Osteoblast (primary cell): ENCODE measurements around the gene UBE2N. TPM values are rescaled to one million over a fixed set of nuclear protein-coding genes. Genes with fewer than 3 reads are reported as not detected.

Experiments
- DNase-seq: peaks from one replicate; pipeline ENCODE4 v3.0.0; 2011; ENCODE audit warnings: low spot score, mixed read lengths; ENCODE audit not compliant: insufficient read length; ENCODE audit errors: missing footprints
- H2AFZ ChIP-seq: 2 replicates; pipeline ENCODE4 v1.6.0; 2011; ENCODE audit warnings: mild to moderate bottlenecking, low read length
- H3K27ac ChIP-seq: 2 replicates; pipeline ENCODE4 v1.5.1; 2011; ENCODE audit warnings: mild to moderate bottlenecking, low read depth, low read length, moderate library complexity
- H3K27me3 ChIP-seq: 2 replicates; pipeline ENCODE4 v1.6.0; 2012; ENCODE audit warnings: mild to moderate bottlenecking, control low read depth, inconsistent platforms, low read length, moderate library complexity; ENCODE audit not compliant: insufficient read depth
- H3K36me3 ChIP-seq: 2 replicates; pipeline ENCODE4 v1.5.1; 2011; ENCODE audit warnings: mild to moderate bottlenecking, low read length, control low read depth, moderate library complexity; ENCODE audit not compliant: insufficient read depth
- H3K4me1 ChIP-seq: 2 replicates; pipeline ENCODE4 v1.5.1; 2011; ENCODE audit warnings: mild to moderate bottlenecking, low read length, control low read depth, moderate library complexity; ENCODE audit not compliant: insufficient read depth
- H3K4me2 ChIP-seq: 2 replicates; pipeline ENCODE4 v1.6.0; 2011; ENCODE audit warnings: mild to moderate bottlenecking, low read length; ENCODE audit not compliant: insufficient read depth
- H3K4me3 ChIP-seq: fragments of 200-600 bp; sonication (generic); 3 replicates; pipeline ENCODE4 v1.5.1; 2012; ENCODE audit warnings: mild to moderate bottlenecking, low read length, inconsistent platforms; ENCODE audit not compliant: insufficient read depth
- H3K79me2 ChIP-seq: 2 replicates; pipeline ENCODE4 v1.6.0; 2012; ENCODE audit warnings: mild to moderate bottlenecking, low read length, control low read depth, inconsistent platforms; ENCODE audit not compliant: insufficient read depth
- H3K9me3 ChIP-seq: 2 replicates; pipeline ENCODE4 v1.5.1; 2011; ENCODE audit warnings: low read depth, low read length, control low read depth
- H4K20me1 ChIP-seq: 2 replicates; pipeline ENCODE4 v1.6.0; 2012; ENCODE audit warnings: mild to moderate bottlenecking, low read length, control low read depth; ENCODE audit not compliant: insufficient read depth
- total RNA-seq: library from RNA; depleted of rRNA; stranded (reverse); fragments of >200 nt; gene quantifications from 2 replicates; pipeline ENCODE4 v1.2.3, GENCODE V29; 2012
- TF ChIP-seq, protein P1 (sequence below): IDR thresholded peaks from 2 replicates; pipeline ENCODE4 v1.5.1; 2011; ENCODE audit warnings: mild to moderate bottlenecking, low read depth, low read length, moderate library complexity; ENCODE audit errors: extremely low read depth

The UBE2N gene
- total RNA-seq, 1 donor, result 44.2 TPM

DNA sequence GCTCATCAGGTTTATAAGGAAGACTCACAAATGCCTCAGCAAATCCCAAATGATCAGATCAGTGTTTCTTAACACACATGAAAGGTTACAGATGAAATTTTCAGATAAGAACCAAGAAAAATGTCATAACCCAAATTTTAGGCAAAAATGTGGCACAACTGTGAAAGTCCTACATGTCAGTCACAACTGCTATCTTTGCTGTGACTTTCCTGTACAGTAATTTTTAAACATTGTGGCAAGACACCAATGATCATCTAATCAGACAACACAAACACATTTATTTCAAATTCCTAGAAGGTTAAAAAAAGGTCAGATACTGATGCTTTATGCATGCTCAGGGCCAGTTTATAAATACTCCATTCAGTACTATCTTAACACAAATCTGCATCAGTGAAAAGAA is 32.9 kb downstream of the UBE2N start:
- no peak overlapping the region for H2AFZ ChIP-seq
- TF ChIP-seq, protein P1, sequence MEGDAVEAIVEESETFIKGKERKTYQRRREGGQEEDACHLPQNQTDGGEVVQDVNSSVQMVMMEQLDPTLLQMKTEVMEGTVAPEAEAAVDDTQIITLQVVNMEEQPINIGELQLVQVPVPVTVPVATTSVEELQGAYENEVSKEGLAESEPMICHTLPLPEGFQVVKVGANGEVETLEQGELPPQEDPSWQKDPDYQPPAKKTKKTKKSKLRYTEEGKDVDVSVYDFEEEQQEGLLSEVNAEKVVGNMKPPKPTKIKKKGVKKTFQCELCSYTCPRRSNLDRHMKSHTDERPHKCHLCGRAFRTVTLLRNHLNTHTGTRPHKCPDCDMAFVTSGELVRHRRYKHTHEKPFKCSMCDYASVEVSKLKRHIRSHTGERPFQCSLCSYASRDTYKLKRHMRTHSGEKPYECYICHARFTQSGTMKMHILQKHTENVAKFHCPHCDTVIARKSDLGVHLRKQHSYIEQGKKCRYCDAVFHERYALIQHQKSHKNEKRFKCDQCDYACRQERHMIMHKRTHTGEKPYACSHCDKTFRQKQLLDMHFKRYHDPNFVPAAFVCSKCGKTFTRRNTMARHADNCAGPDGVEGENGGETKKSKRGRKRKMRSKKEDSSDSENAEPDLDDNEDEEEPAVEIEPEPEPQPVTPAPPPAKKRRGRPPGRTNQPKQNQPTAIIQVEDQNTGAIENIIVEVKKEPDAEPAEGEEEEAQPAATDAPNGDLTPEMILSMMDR, result no peak
- H3K9me3 ChIP-seq, result no peaks in the 10 kb centered on the region
- H3K27ac ChIP-seq, result peak overlapping the region; percentile 7
- H3K4me3 ChIP-seq, result no peak overlapping the region
- DNase-seq, result no peak
- H3K4me2 ChIP-seq, result no peak overlapping the region
- peaks cover 27% of the 10 kb centered on the region for H3K36me3 ChIP-seq
- H4K20me1 ChIP-seq, result no peaks in the 10 kb centered on the region
- peaks cover 10% of the 10 kb centered on the region for H3K4me1 ChIP-seq
- peaks cover 42% of the 10 kb centered on the region for H3K79me2 ChIP-seq
- no peaks in the 10 kb centered on the region for H3K27me3 ChIP-seq

DNA sequence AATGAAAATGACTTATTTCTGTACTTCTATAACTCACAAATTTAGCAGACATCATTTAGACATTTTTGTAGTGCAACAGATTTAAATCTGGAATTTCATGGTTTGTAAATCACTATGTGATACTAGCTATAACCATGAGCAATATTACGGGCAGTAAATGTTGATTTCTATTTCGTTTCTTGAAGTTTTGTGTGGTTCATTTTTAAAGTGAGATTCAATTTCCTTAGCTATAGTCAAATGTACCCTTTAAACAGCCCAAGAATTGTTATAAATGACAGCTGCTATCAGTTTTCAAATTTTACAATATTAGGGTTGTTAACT is 33.8 kb downstream of the UBE2N start:
- Histone ChIP-seq H4K20me1 (no peaks in the 10 kb centered on the region), H3K27me3 (no peaks in the 10 kb centered on the region), H2AFZ (no peak overlapping the region), H3K27ac (no peak overlapping the region), H3K4me3 (no peak overlapping the region), H3K4me2 (no peak overlapping the region), H3K4me1 (peaks cover 10% of the 10 kb centered on the region), H3K9me3 (no peaks in the 10 kb centered on the region), H3K79me2 (peaks cover 33% of the 10 kb centered on the region), H3K36me3 (peaks cover 29% of the 10 kb centered on the region)
- TF ChIP-seq, protein P1, result no peak
- DNase-seq, result no peak

DNA sequence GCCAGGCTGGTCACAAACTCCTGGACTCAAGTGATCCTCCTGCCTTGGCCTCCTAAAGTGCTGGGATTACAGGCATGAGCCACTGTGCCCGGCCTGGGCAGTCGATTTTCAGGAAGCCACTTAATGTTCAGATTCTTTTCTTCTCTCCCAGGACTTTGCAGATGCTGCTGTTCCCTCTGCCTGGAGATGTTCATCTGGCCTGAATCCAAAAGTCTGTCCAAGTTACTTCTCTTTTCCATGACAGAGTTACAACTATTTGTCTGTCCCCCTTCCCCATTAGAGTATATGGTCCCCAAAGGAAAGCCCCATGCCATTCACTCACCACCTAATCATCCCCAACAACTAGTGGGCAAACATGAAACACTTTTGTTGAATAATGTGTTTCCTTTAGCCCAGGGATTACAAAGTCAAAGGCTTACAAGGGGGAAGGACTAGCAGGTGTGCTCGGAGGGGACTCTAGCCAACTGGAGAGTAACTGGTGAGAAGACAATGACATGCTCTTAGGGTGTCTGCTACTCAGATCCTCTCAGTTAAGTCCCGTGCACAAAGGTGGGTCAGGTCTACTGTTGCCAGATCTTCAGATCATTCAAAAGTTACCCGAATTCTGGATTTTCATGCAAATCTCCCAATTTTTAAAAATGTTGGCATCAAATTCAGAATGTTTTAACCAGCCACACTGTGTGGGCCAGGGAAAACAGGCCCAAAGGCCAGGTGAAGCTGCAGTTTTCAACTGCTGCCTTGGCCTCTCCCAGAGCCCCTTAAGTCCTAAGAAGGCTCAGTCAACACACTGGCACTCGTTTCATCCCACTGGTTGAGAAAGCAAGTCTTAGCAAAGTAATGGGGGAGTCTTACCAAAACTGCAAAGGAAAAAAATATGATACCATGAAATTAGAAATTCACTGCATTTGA is 34.4 kb downstream of the UBE2N start:
- H3K4me1 ChIP-seq, result peaks cover 10% of the 10 kb centered on the region
- no peaks in the 10 kb centered on the region for H4K20me1 ChIP-seq
- H3K27me3 ChIP-seq, result no peaks in the 10 kb centered on the region
- H3K9me3 ChIP-seq, result no peaks in the 10 kb centered on the region
- TF ChIP-seq, protein P1, result no peak
- peaks cover 32% of the 10 kb centered on the region for H3K79me2 ChIP-seq
- H3K4me2 ChIP-seq, result no peak overlapping the region
- H3K4me3 ChIP-seq, result no peak overlapping the region
- no peak overlapping the region for H3K27ac ChIP-seq
- H3K36me3 ChIP-seq, result peaks cover 35% of the 10 kb centered on the region
- no peak overlapping the region for H2AFZ ChIP-seq
- DNase-seq, result no peak

DNA sequence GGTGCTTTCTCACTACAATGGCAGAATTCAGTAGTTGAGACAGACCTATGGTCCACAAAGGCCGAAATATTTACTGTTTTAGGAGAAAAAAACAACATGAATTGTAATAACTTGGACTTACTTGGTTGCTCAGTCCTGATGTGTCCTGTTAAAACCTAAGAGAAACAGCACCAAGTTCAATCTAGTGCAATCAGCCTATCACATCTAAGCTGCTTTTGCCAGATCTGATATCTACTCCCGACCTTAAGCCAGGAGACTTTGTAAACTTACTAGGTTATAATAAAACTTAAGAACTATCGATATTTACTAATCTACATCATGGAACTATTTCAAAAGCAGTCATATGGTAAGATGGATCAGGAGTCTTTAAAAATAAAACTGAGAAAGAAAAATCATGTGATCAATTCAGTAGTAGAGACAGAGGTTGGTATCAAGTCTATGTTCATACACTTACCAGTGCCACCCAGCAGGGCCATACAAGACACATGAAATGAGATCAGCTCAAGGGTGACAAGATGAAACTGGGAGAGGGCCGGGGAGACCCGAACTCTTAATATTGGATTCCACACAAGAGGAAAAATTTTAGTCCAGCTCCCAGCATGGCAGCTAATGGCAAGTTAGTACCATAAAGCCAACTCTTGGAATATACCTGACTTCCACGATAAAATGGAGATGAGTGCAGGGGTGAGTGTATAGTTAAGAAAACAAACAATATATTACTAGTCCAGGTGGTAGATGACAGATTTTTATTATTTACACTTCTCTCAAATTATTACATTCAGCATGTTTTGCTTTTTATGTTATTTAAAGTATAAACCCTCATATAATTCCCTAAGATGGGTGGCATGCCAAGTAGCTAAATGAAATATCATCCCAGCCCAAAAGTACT is 36.5 kb downstream of the UBE2N start:
- Histone ChIP-seq H3K4me1 (peaks cover 10% of the 10 kb centered on the region), H2AFZ (no peak overlapping the region), H4K20me1 (no peaks in the 10 kb centered on the region), H3K79me2 (peaks cover 15% of the 10 kb centered on the region), H3K27ac (no peak overlapping the region), H3K9me3 (no peaks in the 10 kb centered on the region), H3K27me3 (no peaks in the 10 kb centered on the region), H3K36me3 (peaks cover 31% of the 10 kb centered on the region), H3K4me2 (no peak overlapping the region), H3K4me3 (no peak overlapping the region)
- TF ChIP-seq, protein P1, result no peak
- DNase-seq, result no peak
